Testis (tissue), 3 donors: ENCODE data around the gene TTC7B. TPM values are rescaled to one million over a fixed set of nuclear protein-coding genes. Genes with fewer than 3 reads are reported as not detected.

Experiments used
- DNase-seq: peaks from one replicate; pipeline ENCODE4 v3.0.0-alpha.2; 2019
- H3K27ac ChIP-seq, 2 donors: fragments of 200-600 bp; sonication (generic); one replicate each; pipeline ENCODE4 v1.5.1; 2019
- H3K27me3 ChIP-seq: fragments of 200-600 bp; sonication (generic); one replicate; pipeline ENCODE4 v1.5.1; 2019
- H3K36me3 ChIP-seq: fragments of 200-600 bp; sonication (generic); one replicate; pipeline ENCODE4 v1.5.1; 2017; ENCODE audit warnings: low read depth; ENCODE audit errors: missing control alignments
- H3K4me1 ChIP-seq: fragments of 200-600 bp; sonication (generic); one replicate; pipeline ENCODE4 v1.5.1; 2019
- H3K4me3 ChIP-seq, 2 donors: fragments of 200-600 bp; sonication (generic); one replicate each; pipeline ENCODE4 v1.5.1; 2017 to 2019
- H3K9me3 ChIP-seq: fragments of 200-600 bp; sonication (generic); one replicate; pipeline ENCODE4 v1.5.1; 2017
- POLR2A ChIP-seq: fragments of 450-650 bp; IDR thresholded peaks from one replicate; pipeline ENCODE4 v1.6.1; 2017; ENCODE audit warnings: antibody characterized with exemption, mild to moderate bottlenecking, moderate library complexity
- WGBS, 2 donors: methylation state at CpG; one replicate each; pipeline ENCODE4 v1.1.5; 2018; 5-methylcytosine and 5-hydroxymethylcytosine counted together
- intact Hi-C: fragments of 100-400 bp; cut with DNase I; formaldehyde crosslinking; loops from one replicate; pipeline ENCODE4 v1.15.1; 2023; ENCODE audit warnings: low total_unique reads
- polyA plus RNA-seq: library from polyadenylated mRNA; stranded (reverse); fragments of 350-450 nt; fragmentation: Illumina TruSeq; extraction: RNeasy Lipid Tissue Mini Kit (QIAGEN cat#74804); gene quantifications from one replicate; pipeline ENCODE4 v1.2.3, GENCODE V29; 2014; ENCODE audit warnings: low read depth, low replicate concordance; ENCODE audit not compliant: insufficient read depth
- total RNA-seq, 2 donors: library from RNA; depleted of rRNA; stranded (reverse); fragments of >200 nt; gene quantifications; one replicate each; pipeline ENCODE4 v1.2.3, GENCODE V29; 2016
- TF ChIP-seq, protein P1 (sequence below), 3 experiments: fragments of 450-650 bp in 2 of 3; fragments of 200-600 bp in 1 of 3; sonication (generic) in 1 of 3; IDR thresholded peaks; one replicate each; pipeline ENCODE4 v1.5.1; 2016 to 2019; ENCODE audit warnings: antibody characterized with exemption in 3 of 3, mild to moderate bottlenecking in 2 of 3, moderate library complexity in 1 of 3

Gene TTC7B
- total and polyA plus RNA-seq, 3 donors from 2014 or later, result 11.3 to 17.0 (median 12.1) TPM

DNA sequence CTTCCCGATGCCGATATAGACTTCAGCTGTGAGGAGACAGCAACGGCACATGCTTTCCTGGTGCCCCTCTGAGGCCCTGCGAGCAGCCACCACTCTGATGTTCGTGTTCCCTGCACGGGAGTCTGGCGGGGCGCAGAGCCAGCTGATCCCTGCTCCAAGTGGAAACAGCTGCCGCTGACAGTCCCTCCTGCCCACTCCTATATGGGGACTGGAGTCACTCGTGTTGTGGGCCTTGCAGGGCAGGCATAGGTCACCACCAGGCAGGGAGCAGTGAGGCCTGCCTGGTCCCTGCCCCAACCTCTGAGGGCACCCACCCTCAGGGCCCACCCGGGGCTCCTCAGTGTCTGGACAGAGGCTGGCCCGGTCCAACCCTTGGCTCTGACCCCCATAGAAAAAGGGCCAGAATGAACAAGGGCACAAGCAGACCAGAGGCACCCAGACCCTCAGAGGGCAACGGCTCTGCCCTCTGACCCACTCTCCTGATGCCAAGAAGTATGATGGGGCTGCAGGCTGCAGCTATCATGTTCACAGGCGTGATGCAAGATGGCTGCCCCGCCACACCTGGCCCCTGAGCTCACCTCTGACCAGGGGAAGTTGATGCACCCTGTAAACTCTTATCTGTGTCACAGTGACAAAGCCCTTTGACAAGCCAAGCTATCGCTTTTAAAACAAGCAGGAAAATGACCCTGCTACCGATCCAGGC is 237.8 kb downstream of the TTC7B start:
- Histone ChIP-seq H3K27me3 (no peaks in the 10 kb centered on the region), H3K36me3 (no peaks in the 10 kb centered on the region), H3K4me1 (peaks cover 23% of the 10 kb centered on the region), H3K27ac (no peak overlapping the region), H3K9me3 (no peaks in the 10 kb centered on the region), H3K4me3 (no peak overlapping the region)
- intact Hi-C loops, result no loop called here
- WGBS, 2 donors, result 70 to 78% methylated on average over 8 to 17 of the region's 17 CpGs
- DNase-seq, result no peak
- TF ChIP-seq POLR2A, result no peak
- TF ChIP-seq, protein P1, sequence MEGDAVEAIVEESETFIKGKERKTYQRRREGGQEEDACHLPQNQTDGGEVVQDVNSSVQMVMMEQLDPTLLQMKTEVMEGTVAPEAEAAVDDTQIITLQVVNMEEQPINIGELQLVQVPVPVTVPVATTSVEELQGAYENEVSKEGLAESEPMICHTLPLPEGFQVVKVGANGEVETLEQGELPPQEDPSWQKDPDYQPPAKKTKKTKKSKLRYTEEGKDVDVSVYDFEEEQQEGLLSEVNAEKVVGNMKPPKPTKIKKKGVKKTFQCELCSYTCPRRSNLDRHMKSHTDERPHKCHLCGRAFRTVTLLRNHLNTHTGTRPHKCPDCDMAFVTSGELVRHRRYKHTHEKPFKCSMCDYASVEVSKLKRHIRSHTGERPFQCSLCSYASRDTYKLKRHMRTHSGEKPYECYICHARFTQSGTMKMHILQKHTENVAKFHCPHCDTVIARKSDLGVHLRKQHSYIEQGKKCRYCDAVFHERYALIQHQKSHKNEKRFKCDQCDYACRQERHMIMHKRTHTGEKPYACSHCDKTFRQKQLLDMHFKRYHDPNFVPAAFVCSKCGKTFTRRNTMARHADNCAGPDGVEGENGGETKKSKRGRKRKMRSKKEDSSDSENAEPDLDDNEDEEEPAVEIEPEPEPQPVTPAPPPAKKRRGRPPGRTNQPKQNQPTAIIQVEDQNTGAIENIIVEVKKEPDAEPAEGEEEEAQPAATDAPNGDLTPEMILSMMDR (IDR thresholded peaks at IDR 0.05), result no peak

GRCh38 chr14:90577661-90578282 is 238.5 kb downstream of the TTC7B start:
- H3K36me3 ChIP-seq, result no peaks in the 10 kb centered on the region
- DNase-seq, result no peak
- H3K9me3 ChIP-seq, result no peaks in the 10 kb centered on the region
- H3K27me3 ChIP-seq, result no peaks in the 10 kb centered on the region
- no peak for TF ChIP-seq POLR2A
- TF ChIP-seq, protein P1 (IDR thresholded peaks at IDR 0.05), result no peak
- H3K4me3 ChIP-seq, result no peak overlapping the region
- WGBS, 2 donors, result 88 to 92% methylated on average over 16 to 18 of the region's 18 CpGs
- peaks cover 24% of the 10 kb centered on the region for H3K4me1 ChIP-seq
- intact Hi-C loops, result no loop called here
- H3K27ac ChIP-seq, result no peak overlapping the region

DNA sequence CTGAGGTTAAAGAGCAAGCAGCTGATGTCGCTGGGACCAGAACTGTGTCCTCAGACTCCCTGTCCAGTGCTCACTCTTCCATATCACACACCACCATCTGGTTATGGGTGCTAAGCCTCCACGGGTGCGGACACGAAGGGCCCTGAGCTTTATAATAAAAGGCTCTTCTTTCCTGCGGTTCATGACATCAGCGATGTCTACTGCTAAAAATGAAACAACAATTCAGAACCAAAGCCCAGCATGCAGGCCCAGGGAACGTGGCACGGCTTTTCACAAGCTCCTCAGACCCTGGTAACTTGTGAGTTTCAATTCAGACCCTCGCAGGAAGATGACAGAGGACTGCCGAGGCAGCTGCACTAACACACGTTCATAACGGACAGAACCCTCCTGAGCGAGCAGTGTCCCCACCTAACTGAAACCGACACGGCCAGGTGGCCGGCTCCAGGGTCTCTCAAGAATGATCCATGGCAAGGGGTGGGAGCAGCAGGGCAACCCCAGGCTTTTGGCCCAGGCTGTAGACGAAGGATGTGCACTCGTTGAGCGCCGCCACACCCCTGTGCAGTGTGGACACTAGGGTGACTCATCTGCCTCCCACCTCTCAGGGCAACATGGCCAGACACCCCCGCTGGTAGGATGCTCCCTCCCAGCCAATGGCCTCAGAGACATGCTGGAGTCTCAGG is 239.1 kb downstream of the TTC7B start:
- no peaks in the 10 kb centered on the region for H3K36me3 ChIP-seq
- intact Hi-C loops, result no loop called here
- H3K9me3 ChIP-seq, result no peaks in the 10 kb centered on the region
- no peak for DNase-seq
- H3K4me3 ChIP-seq, result no peak overlapping the region
- peaks cover 24% of the 10 kb centered on the region for H3K4me1 ChIP-seq
- no peak overlapping the region for H3K27ac ChIP-seq
- H3K27me3 ChIP-seq, result no peaks in the 10 kb centered on the region
- WGBS, 2 donors, result 90 to 94% methylated on average over 13 to 21 of the region's 21 CpGs
- TF ChIP-seq POLR2A, result no peak
- TF ChIP-seq, protein P1 (IDR thresholded peaks at IDR 0.05), result no peak

DNA sequence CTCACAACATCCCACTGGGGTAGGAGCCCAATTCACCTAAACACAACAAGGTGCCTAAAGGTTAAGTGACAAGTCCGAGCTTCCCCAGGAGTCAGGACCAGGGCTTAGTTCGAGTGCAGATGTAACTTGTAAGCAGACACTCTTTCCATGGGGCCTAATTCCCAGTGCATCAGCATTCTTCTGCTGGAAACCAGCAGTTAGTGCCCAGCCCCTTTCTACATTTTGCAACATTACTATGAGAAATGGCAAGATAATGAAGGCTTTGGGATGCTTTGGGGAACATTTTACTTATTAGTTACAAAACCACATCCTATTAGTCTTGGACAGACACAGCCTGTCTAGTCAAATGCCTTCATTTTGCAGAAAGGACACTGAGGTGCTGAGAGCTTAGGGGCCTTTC is 239.6 kb downstream of the TTC7B start:
- 61 to 67% methylated on average over 2 of the region's 2 CpGs for WGBS, 2 donors
- TF ChIP-seq, protein P1 (IDR thresholded peaks at IDR 0.05), result no peak
- TF ChIP-seq POLR2A, result no peak
- DNase-seq, result no peak

More for the DNA sequence above, 239.6 kb downstream of the TTC7B start:
- Histone ChIP-seq H3K27me3 (no peaks in the 10 kb centered on the region), H3K4me1 (peaks cover 24% of the 10 kb centered on the region), H3K27ac (no peak overlapping the region), H3K36me3 (no peaks in the 10 kb centered on the region), H3K9me3 (no peaks in the 10 kb centered on the region), H3K4me3 (no peak overlapping the region)
- intact Hi-C loops, result no loop called here
